GM06990 (cell line): ENCODE data around the gene SMYD4.
"Not testable (repeated sequence)": the region's sequence is repeated elsewhere in the genome, so short reads cannot be mapped to it uniquely, and the experiment has no call there.

Experiments
- DNase-seq: peaks from one replicate; pipeline ENCODE4 v3.0.0-alpha.2; 2011; ENCODE audit not compliant: insufficient read length; ENCODE audit errors: extremely low read depth
- H3K27me3 ChIP-seq: replicated peaks from 2 replicates; pipeline ENCODE4 v1.6.0; 2011; ENCODE audit warnings: low read length; ENCODE audit not compliant: control insufficient read depth, insufficient read depth
- H3K36me3 ChIP-seq: 2 replicates; pipeline ENCODE4 v1.5.1; 2011; ENCODE audit warnings: low read length; ENCODE audit not compliant: control insufficient read depth, insufficient read depth
- H3K4me3 ChIP-seq: replicated peaks from 2 replicates; pipeline ENCODE4 v1.5.1; 2011; ENCODE audit warnings: low read depth, mild to moderate bottlenecking, control low read depth, low read length
- CTCF ChIP-seq: IDR thresholded peaks from 2 replicates; pipeline ENCODE4 v1.5.1; 2011; ENCODE audit warnings: low read length, control low read depth, mild to moderate bottlenecking, inconsistent platforms; ENCODE audit not compliant: insufficient read depth, poor library complexity, severe bottlenecking

The SMYD4 gene

GRCh38 chr17:1865252-1866037, 35.7 kb upstream of the SMYD4 start:
- no peaks in the 10 kb centered on the region for H3K27me3 ChIP-seq
- peaks cover 2% of the 10 kb centered on the region; the same call in 1 of the 2 replicates for H3K36me3 ChIP-seq
- no peak overlapping the region for H3K4me3 ChIP-seq
- DNase-seq: no peak
- peak; percentile 69 for TF ChIP-seq CTCF

- H3K36me3 ChIP-seq: peaks cover 4% of the 10 kb centered on the region
- no peak overlapping the region for H3K4me3 ChIP-seq
- no peak for TF ChIP-seq CTCF
- no peaks in the 10 kb centered on the region for H3K27me3 ChIP-seq
- no peak for DNase-seq
Measured at GRCh38 chr17:1861391-1862010, 31.8 kb upstream of the SMYD4 start.

- no peak for TF ChIP-seq CTCF
- Histone ChIP-seq H3K4me3 (no peak overlapping the region), H3K27me3 (no peaks in the 10 kb centered on the region), H3K36me3 (peaks cover 4% of the 10 kb centered on the region)
- DNase-seq: no peak
Measured at GRCh38 chr17:1860978-1861377, 31.3 kb upstream of the SMYD4 start.

- not testable (repeated sequence) for DNase-seq, H3K36me3 ChIP-seq, H3K27me3 ChIP-seq, H3K4me3 ChIP-seq
Measured at GRCh38 chr17:1856462-1856861, 26.8 kb upstream of the SMYD4 start.

GRCh38 chr17:1853698-1854097, 24.0 kb upstream of the SMYD4 start:
- H3K36me3 ChIP-seq: peaks cover 3% of the 10 kb centered on the region
- no peak for TF ChIP-seq CTCF
- DNase-seq: no peak
- no peaks in the 10 kb centered on the region for H3K27me3 ChIP-seq
- no peak overlapping the region for H3K4me3 ChIP-seq

GRCh38 chr17:1852327-1852726, 22.6 kb upstream of the SMYD4 start:
- H3K27me3 ChIP-seq: no peaks in the 10 kb centered on the region
- DNase-seq: no peak
- H3K36me3 ChIP-seq: peaks cover 3% of the 10 kb centered on the region
- H3K4me3 ChIP-seq: no peak overlapping the region
- no peak for TF ChIP-seq CTCF
